HG03354 (cell line): ENCODE results near the gene CPNE8.

Experiments used
- ATAC-seq: cut with Tn5 transposase; IDR thresholded peaks from one replicate; pipeline ENCODE4 v1.9.1; 2021; ENCODE audit warnings: mild to moderate bottlenecking; ENCODE audit not compliant: unreplicated experiment, poor library complexity, severe bottlenecking

CPNE8 gene

DNA sequence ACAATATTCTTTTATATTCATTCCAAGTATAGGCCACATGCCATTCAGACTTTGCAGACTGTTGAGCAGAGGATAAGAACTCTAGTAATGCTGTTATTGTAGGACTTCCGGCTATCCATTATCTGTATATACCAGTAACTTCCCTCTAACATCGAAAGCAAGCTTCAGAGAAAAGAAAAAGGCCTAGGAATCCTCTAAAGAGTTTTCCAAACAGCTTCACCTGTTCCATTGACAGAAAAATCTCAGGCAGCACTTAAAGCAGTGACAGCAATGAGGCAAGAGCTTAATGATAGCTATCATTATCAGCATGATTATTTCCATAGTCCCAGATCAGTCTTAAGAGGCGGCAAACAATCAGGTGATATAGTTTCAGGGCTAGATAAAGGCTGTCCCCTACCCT lies 1.8 kb downstream of the CPNE8 start:
- no peak for ATAC-seq

DNA sequence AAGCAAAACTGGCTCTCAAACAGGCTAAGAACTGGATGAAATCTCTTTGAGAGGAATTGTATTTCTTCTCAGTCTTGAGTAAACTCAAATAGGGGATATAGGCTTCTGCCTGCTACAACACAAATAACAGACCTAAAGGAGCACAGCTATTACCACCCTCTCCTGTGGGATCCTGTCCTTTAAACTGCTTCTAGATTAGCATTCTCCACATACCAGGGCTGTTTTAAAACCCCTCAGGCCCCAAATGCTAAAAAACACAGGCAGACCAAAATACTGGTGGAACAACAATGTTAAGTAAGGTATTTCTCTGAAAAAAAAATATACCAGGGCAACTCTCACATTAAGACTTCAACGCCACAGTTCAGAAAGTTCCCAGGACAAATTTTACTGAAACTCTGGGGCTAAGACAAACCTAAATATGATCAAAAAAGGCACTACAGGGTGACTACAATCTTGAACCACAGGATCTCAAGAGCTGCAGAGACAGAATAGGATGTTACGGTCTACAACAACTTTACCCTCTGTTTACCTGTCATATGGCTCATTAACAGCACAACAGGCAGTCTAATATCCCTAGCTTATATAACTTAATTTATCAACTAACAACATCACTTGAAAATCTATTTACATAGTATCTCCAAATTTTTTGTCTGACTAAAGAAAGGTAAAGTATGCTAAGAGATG lies 7.2 kb downstream of the CPNE8 start:
- no peak for ATAC-seq

DNA sequence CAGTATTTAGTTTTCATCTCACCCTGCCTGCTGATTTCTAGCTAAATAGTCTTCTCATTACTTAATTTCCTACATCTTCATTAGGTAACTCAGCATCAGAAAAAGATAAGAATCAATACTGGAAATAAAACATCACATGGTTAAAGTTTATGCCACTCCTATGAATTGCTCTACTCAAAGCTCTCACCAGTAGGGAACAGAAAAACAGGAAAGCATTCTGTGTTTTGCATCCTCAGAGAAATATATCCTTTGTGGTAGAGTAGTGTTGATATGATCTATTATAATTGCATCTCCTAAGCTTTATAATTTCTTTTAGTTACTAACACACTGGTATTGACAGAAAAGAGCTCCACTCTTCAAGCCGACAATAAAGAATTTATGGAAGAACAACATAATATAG lies 9.9 kb downstream of the CPNE8 start:
- ATAC-seq = no peak

DNA sequence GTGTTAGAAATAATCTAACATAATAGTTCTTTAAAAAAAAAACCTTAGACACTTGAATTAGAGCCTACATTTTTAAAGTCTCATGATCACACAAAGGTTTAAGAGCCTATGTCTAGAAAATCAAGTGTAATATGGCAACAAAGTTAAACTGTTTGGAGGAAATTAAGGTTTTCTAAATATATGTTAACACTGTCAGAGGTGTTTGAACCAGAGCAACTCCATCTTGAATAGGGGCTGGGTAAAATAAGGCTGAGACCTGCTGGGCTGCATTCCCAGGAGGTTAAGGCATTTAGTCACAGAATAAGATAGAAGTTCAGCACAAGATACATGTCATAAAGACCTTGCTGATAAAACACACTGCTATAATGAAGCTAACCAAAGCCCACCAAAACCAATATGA lies 12.4 kb downstream of the CPNE8 start:
- no peak for ATAC-seq

DNA sequence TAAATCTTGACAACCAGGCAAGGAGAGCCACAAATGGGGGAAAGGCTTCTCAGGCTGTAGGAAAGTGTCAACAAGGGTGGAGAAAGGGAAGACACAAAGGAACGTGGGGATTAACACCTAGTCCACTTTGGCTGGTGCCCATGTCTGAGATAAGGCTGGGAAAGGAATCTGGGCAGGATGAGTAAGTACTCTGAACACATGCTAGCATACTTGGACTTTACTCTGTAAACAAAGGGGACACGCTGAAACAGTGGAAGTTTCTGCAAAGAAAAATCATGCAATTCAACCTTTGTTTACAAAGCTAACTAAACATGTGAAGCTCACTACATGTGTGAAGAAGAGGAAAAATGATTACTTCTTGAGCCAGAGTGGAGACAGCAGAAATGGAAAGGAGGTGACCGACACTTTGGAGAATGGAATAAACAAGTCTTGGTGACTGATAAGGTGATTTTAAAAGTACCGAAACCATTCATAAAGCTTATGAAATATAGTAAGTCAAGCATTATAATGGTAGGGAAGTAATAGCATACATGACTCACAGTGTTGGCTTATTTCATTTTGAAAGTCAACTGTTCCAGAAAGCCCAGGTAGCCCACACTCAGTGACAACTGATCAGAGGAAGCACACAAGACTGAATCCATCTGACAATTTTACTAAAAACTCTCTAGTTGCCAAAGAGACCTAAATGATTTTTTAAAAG lies 13.2 kb downstream of the CPNE8 start:
- ATAC-seq = peak; percentile 68

DNA sequence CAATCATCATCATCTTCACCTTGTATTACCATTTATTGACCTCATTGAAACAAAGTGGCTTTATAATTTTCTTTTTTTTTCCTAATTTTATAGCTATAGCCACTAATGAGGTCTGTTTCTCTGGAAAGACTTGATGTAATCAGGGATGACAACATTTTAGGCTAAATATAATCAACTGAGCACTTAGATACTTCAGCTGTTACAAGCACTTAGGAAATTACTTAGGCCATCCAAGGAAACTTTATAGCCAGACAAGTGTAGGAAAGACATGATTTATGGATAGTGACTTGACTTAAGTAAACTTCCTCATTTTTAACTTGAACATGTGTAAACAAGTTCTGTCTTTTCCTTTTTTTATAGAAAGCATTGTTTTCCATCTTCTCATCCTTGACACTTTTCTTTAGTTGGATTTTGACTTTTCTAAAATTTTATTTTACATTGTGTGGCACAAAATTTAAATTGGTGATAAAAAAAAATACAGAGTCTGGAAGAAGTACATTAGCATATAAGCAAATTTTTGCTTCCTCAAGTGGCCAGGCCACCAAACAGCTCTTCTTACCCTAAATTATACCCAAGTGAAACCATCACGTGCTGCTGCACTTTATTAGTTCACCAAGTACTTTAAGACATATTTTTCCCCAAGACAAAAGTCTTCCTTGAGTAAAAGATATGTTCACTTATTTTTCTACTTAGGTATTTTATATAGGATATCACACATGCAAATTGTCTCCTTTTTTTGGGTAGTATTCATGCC lies 15.1 kb downstream of the CPNE8 start:
- no peak for ATAC-seq

DNA sequence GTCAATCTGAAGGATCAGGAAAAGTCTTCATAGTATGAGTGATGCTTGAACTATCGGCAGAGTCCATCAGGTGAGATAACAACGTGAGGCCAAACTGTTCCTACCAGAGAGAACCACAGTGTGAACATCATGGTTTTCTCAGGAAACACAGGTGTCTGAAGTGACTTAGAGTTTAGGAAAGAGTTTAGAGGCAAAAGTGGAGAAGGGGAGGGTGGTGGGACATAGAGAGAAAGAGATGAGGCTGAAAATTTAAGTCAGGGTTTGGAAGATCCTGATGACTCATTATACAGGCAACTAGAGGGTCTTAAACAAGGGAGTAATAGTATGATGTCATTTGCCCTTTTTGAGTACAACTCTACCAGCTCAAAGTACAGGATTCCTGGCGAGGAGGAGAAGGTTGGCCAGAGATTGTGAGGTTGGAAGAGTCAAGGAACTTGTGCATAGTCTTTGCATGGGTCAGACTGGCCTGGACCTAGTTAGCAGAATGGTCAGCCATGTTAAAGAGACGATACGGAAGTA lies 16.0 kb downstream of the CPNE8 start:
- ATAC-seq = no peak

DNA sequence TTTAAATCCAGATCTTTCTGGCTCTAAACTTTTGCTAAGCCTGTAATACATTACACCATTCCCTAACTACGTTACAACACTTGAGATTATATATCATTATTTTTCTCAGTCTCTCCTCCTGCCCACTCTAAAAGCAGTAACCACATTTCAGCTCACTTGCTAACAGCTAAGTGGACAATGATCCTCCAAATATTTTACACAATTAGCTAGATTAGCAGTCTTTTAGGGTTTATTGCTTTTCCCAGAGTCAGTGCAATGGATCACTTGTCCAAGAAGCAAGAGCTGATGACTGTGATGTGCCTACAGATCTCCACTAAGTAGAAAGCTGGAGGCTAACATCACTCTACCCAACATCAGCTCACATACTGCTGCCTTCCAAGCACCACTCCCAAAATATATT lies 17.6 kb downstream of the CPNE8 start:
- no peak for ATAC-seq

DNA sequence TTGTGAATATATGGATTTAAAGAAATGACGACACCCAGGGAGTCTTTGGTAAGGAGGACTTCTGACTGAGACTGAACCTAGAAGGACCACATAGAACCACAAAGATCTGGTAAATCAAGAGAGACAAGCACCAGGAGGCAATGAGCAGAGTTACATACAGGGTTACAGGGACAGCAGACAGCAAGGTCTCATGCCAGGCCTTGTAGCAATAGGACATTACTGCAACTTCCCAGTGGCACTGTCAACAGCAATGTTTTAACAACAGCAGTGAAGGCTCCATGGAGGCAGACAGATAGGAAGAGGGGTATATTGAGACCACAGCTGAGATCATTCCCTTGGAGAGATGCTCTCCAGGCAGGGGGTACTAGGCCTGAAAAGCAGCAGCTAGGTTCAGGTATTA lies 18.5 kb downstream of the CPNE8 start:
- no peak for ATAC-seq

DNA sequence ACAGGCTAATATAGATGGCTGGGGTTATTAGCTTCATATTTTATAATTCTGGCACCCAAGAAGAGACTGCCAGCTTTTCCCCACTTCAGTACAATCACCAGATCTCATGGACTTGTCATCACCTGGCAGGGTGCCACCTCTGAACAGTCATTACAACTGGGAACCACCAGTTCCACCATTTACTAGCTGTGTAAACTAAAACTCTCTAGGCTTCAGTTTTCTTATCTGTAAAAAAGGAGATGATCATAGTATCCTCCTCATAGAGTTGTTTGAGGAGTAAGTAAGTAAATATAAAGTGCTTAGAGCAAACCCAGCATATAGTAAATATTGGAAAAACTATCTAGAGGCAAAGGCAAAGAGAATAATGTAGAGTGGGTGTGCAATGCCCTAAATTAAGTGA lies 19.3 kb downstream of the CPNE8 start:
- no peak for ATAC-seq

DNA sequence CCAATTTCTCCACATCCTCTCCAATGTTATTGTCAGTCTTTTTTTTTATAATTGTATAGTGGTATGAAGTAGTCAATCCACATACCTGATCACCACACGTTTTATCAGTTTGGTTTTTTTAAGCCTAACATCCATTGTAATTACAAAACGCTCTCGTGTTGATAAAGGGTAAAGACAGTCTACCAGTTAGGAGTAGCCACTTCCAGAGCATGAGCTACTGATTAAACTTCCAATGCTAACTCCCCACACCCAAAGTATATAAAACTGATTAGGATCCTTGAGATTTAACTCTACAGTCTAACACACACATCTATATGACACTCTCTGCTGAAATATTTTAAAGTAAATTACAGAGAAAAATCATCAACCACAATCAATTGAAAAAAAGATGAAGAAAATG lies 20.7 kb downstream of the CPNE8 start:
- ATAC-seq = no peak

DNA sequence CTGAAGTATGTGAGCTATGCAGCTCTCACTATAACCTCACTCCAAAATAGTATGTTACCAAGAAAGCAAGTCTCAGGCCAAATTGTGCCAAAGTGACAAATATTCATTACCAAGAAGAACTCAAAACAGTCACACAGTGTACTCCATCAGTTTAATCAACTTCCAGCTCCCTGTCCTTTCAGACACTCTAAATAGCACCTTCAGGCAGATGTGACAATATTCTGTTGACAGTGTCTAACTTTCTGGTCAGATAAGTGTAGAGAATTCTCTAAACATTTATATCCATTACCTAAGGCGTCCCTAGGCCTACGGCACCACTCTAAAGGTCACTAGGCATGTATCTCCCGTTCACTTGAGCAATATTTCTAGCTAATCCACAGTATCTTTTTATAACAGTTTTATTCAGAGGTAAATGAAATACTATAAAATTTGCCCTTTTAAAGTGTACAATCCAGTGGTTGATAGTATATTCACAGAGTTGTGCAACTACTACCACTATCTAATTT lies 21.7 kb downstream of the CPNE8 start:
- no peak for ATAC-seq

DNA sequence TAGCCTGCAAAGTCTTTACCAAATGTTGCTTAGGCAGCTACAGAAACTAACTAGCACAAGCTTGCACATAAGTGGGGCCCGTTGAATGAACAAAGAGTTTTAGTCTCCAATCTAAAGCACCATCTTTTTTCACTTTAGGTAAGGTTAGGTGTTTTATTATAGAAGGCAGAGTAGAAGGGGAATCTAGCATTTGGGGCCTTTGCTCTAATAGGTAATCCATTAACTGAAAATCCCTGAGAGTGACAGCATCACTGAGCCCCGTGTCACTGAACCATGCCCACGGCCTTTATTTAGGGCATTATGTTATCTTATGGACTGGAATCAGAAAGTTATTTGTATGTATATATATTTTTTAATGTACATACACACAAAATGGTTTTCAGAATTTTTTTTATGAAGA lies 25.1 kb downstream of the CPNE8 start:
- no peak for ATAC-seq

DNA sequence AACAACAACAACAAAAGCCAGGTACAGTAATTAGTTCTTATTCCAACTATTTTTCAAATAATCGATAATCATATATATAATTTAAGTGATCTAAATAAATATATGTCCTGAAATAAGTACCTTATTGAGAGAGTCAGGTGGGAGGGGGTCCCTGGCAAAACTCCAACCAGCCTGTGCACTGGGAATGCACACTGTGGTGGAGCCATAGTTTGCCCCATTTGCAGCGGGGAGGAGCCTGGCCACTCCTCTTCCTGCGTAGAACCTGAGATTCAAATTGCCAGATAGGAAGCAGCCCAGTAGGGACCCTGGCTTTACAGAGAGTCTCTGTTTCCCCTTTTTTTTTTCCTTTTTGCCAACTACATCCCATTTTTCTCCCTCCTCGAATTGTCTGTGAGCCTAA lies 26.4 kb downstream of the CPNE8 start:
- ATAC-seq = no peak

DNA sequence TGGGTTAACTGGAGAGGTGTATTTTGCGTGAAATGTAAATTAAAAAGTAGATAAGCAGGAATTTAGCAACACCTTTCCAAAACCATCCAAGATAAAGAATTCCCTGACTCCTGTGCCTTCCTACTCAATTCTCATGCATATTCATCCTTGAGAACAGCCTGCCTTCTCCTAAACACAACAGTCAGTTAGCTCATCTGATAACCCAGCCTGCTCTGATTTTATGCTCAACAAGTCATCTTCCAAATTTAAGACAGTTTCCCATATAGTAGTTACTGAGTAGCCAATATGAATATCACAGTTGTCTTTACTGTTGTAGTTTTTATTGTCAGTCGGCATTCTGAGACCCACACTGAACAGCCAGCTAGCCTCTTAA lies 27.1 kb downstream of the CPNE8 start:
- no peak for ATAC-seq

DNA sequence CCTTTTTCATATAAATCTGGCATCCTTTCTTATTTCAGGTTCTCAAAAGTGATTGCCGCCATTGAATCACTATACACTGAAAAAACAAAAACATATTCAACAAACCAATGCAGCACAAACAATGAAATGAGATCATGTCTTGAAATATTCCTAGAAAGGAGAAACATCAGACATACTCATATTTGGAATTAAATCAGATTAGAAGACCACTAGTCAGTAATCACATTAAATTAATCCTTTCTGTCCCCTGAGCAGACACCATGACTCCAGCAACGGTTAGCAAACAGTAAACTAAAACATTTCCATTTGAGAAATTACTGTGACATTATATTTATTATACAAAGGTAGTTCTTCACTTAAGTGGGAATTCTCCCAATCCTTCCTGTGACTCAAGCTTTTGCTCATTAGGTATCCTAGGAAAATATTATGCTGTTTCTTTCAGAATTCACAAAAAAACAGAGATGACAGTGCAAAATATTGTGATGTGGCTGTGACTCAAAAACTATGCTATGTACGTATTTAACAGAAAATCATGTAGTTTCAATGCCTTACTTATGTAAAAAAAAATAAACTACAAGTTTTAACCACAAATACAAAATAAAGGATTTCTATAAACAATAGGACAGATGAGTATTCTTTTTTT lies 29.7 kb downstream of the CPNE8 start:
- ATAC-seq = no peak

DNA sequence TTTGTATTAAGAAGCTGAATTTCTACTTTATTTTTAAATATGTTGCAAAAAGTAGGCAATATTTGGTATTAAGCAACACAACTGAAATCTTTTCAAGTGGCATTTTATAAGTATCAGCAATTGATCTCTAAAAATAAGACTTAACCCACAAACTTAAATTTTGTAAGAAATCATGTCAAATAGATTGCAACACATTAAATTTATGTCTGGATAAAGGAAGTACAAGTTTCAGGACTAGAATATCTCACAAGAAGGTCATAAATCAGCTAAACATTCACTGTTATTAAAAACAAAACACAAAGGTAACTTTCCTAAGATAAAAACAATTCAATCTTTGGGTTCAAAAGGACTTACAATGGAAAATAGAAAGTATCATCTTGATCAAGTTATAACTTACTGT lies 32.8 kb downstream of the CPNE8 start:
- no peak for ATAC-seq

DNA sequence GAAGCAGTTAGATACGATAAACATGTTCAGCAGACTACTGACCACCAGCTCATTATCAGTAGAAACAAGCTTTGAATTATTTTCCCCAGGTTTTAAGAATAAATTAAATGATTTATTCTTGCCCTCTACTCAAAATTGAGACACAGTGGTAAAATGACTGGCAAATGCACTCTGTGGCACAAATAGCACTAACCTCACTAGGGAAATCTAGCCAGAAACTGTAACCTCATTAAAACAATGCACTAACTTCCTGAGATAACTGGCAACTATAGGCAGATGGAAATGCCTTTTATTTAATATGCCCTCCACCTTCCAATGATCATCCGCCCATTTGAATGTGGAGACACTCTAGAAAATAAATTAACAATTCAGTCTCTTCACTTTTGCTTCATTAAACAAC lies 33.2 kb downstream of the CPNE8 start:
- ATAC-seq = no peak

DNA sequence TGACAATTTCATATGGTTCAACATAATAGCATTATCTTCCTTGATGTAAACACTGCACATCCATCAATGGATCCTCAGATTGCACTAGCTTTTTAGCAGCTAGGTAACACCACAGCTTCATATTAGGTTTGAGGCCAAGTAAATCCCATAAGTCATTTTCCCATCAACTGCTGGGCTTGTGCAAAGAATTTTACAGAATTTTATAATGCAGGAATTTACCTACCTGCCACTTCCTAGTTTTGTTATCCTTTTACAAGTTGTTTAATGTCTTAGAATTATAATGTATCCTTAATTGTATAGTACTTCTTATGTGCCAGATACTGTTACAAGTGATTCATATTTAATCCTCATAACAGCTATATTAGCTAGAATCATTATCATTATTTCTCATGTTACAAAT lies 36.4 kb downstream of the CPNE8 start:
- ATAC-seq = no peak

DNA sequence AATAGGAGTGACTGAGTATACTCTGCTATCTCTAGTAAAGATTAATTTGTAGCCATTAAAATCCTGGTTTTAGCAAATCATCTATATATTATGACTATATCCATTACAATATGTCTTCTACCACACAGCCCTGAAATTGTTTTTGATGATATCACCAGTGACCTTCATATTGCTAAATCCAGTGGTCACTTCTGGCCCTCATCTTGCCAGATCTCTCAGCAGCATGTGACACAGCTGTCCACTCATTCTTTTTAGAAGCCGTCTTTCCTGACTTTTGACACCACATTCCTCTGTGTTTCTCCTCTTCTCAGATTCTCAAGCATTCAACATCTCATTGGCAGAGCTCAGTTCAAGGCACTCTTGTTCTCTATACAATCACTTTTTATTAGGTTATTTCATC lies 54.9 kb downstream of the CPNE8 start:
- no peak for ATAC-seq
